Measurements from ENCODE around the gene PSTPIP1. TPM values are rescaled to one million over a fixed set of nuclear protein-coding genes. Genes with fewer than 3 reads are reported as not detected.
"Not testable (repeated sequence)": the region's sequence is repeated elsewhere in the genome, so short reads cannot be mapped to it uniquely, and the experiment has no call there.

The PSTPIP1 gene
- total and polyA plus RNA-seq, 10 donors, result 31.1 to 150 (median 84.0) TPM

GRCh38 chr15:76962337-76963013 is 32.5 kb upstream of the PSTPIP1 start:
- peaks cover 0 to 5% (median 0%) of the 10 kb centered on the region in 7 donors for H3K27me3 ChIP-seq (replicated peaks in 1 of 7)
- DNase-seq, result no peak
- no peak overlapping the region for H3K4me3 ChIP-seq
- 67 to 83% (median 78%) methylated on average over 9 of the region's 9 CpGs for WGBS, 5 donors
- no peak overlapping the region for H3K27ac ChIP-seq
- no peaks in the 10 kb centered on the region for H3K4me1 ChIP-seq
- no peak for TF ChIP-seq POLR2AphosphoS5 (IDR thresholded peaks at IDR 0.05)
- H3K36me3 ChIP-seq, result no peaks in the 10 kb centered on the region
- intact Hi-C loops (cut with DNase I; ENCODE audit: low total_unique reads), result no loop called here
- H3K9me3 ChIP-seq, result no peaks in the 10 kb centered on the region

GRCh38 chr15:76963596-76963995 is 31.3 kb upstream of the PSTPIP1 start:
- WGBS, 5 donors, result 77 to 89% (median 86%) methylated on average over 9 of the region's 9 CpGs
- Histone ChIP-seq H3K9me3 (no peaks in the 10 kb centered on the region), H3K4me3 (no peak overlapping the region), H3K27ac (no peak overlapping the region), H3K27me3 (replicated peaks in 1 of 7) (peaks cover 0 to 5% (median 0%) of the 10 kb centered on the region in 7 donors), H3K4me1 (no peaks in the 10 kb centered on the region), H3K36me3 (no peaks in the 10 kb centered on the region)
- intact Hi-C loops (cut with DNase I; ENCODE audit: low total_unique reads), result no loop called here
- DNase-seq, result no peak
- TF ChIP-seq POLR2A (IDR thresholded peaks at IDR 0.05) (no peak), POLR2AphosphoS5 (IDR thresholded peaks at IDR 0.05) (no peak)
- TF ChIP-seq, protein P1, sequence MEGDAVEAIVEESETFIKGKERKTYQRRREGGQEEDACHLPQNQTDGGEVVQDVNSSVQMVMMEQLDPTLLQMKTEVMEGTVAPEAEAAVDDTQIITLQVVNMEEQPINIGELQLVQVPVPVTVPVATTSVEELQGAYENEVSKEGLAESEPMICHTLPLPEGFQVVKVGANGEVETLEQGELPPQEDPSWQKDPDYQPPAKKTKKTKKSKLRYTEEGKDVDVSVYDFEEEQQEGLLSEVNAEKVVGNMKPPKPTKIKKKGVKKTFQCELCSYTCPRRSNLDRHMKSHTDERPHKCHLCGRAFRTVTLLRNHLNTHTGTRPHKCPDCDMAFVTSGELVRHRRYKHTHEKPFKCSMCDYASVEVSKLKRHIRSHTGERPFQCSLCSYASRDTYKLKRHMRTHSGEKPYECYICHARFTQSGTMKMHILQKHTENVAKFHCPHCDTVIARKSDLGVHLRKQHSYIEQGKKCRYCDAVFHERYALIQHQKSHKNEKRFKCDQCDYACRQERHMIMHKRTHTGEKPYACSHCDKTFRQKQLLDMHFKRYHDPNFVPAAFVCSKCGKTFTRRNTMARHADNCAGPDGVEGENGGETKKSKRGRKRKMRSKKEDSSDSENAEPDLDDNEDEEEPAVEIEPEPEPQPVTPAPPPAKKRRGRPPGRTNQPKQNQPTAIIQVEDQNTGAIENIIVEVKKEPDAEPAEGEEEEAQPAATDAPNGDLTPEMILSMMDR (IDR thresholded peaks at IDR 0.05 in 8 of 11, conservative IDR thresholded peaks at IDR 0.05 in 3 of 11), result no peak

DNA sequence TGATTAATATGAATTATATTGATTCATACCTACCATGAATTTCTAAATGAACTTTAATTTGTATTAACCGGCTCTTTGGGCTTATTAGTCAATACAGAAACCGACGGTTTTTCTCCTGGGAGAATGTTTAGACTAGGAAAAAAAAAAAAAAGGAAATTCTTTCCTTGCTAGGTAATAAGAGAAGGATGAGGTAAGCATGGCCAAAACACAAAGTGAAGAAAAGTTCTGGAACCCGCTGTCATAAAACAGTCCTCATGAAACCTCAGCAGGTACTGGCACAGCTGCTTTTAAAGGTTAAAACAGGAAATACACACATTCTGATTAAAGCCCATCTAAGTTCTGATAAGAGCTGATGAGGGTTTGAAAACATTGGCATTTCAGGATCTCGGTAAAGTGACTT is 30.8 kb upstream of the PSTPIP1 start:
- intact Hi-C loops (cut with DNase I; ENCODE audit: low total_unique reads), result no loop called here
- no peak overlapping the region for H3K4me3 ChIP-seq

GRCh38 chr15:76966051-76966450 is 28.9 kb upstream of the PSTPIP1 start:
- H3K27ac ChIP-seq; H3K4me3 ChIP-seq; DNase-seq; H3K4me1 ChIP-seq; H3K27me3 ChIP-seq (replicated peaks in 1 of 7); intact Hi-C loops (cut with DNase I; ENCODE audit: low total_unique reads); H3K36me3 ChIP-seq; H3K9me3 ChIP-seq: not testable (repeated sequence)
- 75 to 92% (median 90%) methylated on average over 7 of the region's 7 CpGs for WGBS, 5 donors

More for the DNA sequence above, 30.8 kb upstream of the PSTPIP1 start:
- H3K4me1 ChIP-seq, result no peaks in the 10 kb centered on the region
- 60 to 71% (median 68%) methylated on average over 5 of the region's 5 CpGs for WGBS, 5 donors
- TF ChIP-seq POLR2A (IDR thresholded peaks at IDR 0.05) (no peak), POLR2AphosphoS5 (IDR thresholded peaks at IDR 0.05) (no peak)
- TF ChIP-seq, protein P1 (IDR thresholded peaks at IDR 0.05 in 8 of 11, conservative IDR thresholded peaks at IDR 0.05 in 3 of 11), result no peak
- H3K27ac ChIP-seq, result no peak overlapping the region
- no peaks in the 10 kb centered on the region for H3K36me3 ChIP-seq
- H3K27me3 ChIP-seq (replicated peaks in 1 of 7), result peaks cover 0 to 5% (median 0%) of the 10 kb centered on the region in 7 donors
- no peaks in the 10 kb centered on the region for H3K9me3 ChIP-seq
- DNase-seq, result no peak

DNA sequence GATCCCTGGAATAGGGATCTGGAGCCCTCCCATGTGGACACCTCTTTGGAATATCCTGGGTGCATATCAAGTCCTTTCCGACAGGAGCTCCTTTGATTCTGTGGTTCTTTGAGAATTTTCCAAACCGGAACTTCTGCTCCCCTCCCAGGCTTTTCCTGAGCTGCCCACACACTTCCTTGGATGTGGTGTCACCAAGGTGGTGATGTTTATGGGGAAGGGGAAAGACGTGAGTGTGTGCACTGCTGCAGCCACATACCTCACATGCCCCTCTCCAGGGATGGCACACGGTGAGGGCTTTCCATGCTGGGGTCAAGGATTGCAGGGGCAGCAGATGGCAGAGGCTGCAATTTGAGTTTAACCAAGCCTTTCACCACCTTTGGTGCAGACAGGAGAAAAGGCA is 27.9 kb upstream of the PSTPIP1 start:
- DNase-seq, result no peak
- intact Hi-C loops (cut with DNase I; ENCODE audit: low total_unique reads), result no loop called here
- Histone ChIP-seq H3K4me1 (no peaks in the 10 kb centered on the region), H3K4me3 (no peak overlapping the region), H3K36me3 (no peaks in the 10 kb centered on the region), H3K27me3 (replicated peaks in 1 of 7) (peaks cover 0 to 5% (median 0%) of the 10 kb centered on the region in 7 donors), H3K27ac (no peak overlapping the region), H3K9me3 (no peaks in the 10 kb centered on the region)
- 30 to 53% (median 35%) methylated on average over 4 of the region's 4 CpGs for WGBS, 5 donors
- TF ChIP-seq POLR2A (IDR thresholded peaks at IDR 0.05), result no peak
- TF ChIP-seq, protein P1 (IDR thresholded peaks at IDR 0.05 in 8 of 11, conservative IDR thresholded peaks at IDR 0.05 in 3 of 11), result no peak
- TF ChIP-seq POLR2AphosphoS5 (IDR thresholded peaks at IDR 0.05), result no peak

Data from spleen (tissue), 11 donors.